Aorta (tissue), 5 donors: ENCODE data around the gene USP31. TPM values are rescaled to one million over a fixed set of nuclear protein-coding genes. Genes with fewer than 3 reads are reported as not detected.

Experiments used
- ATAC-seq: fragments of 200-7000 bp; cut with Tn5 transposase; one replicate; pipeline ENCODE4 v1.9.1; 2022; ENCODE audit warnings: moderate library complexity; ENCODE audit not compliant: low FRiP score
- DNase-seq, 2 donors: peaks; one replicate each; pipeline ENCODE4 v3.0.0-alpha.2; 2020
- H3K27ac ChIP-seq, 2 donors: one replicate each; pipeline ENCODE4 v1.5.1; 2013; ENCODE audit warnings: low read length in 2 of 2, mild to moderate bottlenecking in 2 of 2, moderate library complexity in 2 of 2, control low read depth in 1 of 2, inconsistent platforms in 1 of 2, low read depth in 1 of 2
- H3K27me3 ChIP-seq, 2 donors: one replicate each; pipeline ENCODE4 v1.6.1; 2013; ENCODE audit warnings: control low read depth in 1 of 2, low read length in 1 of 2, mild to moderate bottlenecking in 1 of 2, moderate library complexity in 1 of 2; ENCODE audit not compliant: insufficient read depth in 2 of 2, control insufficient read depth in 1 of 2
- H3K36me3 ChIP-seq, 2 donors: one replicate each; pipeline ENCODE4 v1.6.1; 2013; ENCODE audit warnings: control low read depth in 1 of 2, low read length in 1 of 2, mild to moderate bottlenecking in 1 of 2; ENCODE audit not compliant: insufficient read depth in 2 of 2, control insufficient read depth in 1 of 2
- H3K4me1 ChIP-seq, 2 donors: one replicate each; pipeline ENCODE4 v1.6.1; 2013; ENCODE audit warnings: low read length in 2 of 2, control low read depth in 1 of 2, mild to moderate bottlenecking in 1 of 2, moderate library complexity in 1 of 2; ENCODE audit not compliant: insufficient read depth in 2 of 2, control insufficient read depth in 1 of 2
- H3K4me3 ChIP-seq, 2 donors: one replicate each; pipeline ENCODE4 v1.5.1; 2013; ENCODE audit warnings: low read length in 2 of 2, control low read depth in 1 of 2, mild to moderate bottlenecking in 1 of 2
- H3K9me3 ChIP-seq: one replicate; pipeline ENCODE4 v1.6.1; 2013; ENCODE audit warnings: mild to moderate bottlenecking, low read length; ENCODE audit not compliant: control insufficient read depth
- WGBS, 2 donors: extraction: QIAGEN DNeasy Blood & Tissue Kit; methylation state at CpG; one replicate each; pipeline ENCODE4 v1.1.7; 2013; 5-methylcytosine and 5-hydroxymethylcytosine counted together
- intact Hi-C, 2 donors: fragments of 100-400 bp; cut with DNase I; formaldehyde crosslinking; loops; one replicate each; pipeline versions ENCODE4 v1.14.2 to v1.15.0; 2022
- long read RNA-seq, 2 donors: library from polyadenylated mRNA; unstranded; transcript quantifications; one replicate each; pipeline ENCODE4 v2.0.0, GENCODE V29; 2020 to 2021
- polyA plus RNA-seq, 2 donors: library from polyadenylated mRNA; stranded (reverse); fragments of 200-250 nt; gene quantifications; one replicate each; pipeline ENCODE4 v1.2.3, GENCODE V29; 2013
- total RNA-seq, 2 donors: library from RNA; stranded (reverse); fragmentation: NEBNext Ultra II Directional; extraction: Animal tissue kit (Norgen Biotek cat#: 25700); gene quantifications; one replicate each; pipeline ENCODE4 v1.2.1, GENCODE V29; 2021
- donor health status: healthy with polysubstance abuse.
- donor health status: Bipolar disorder and iron deficiency.
- donor health status: DM: no; HTN: no; CAD: no.
- donor health status: DM: no; HTN: no; CAD: no.
- donor health status: DM: yes; HTN: yes; CAD: no.

The USP31 gene, protein sequence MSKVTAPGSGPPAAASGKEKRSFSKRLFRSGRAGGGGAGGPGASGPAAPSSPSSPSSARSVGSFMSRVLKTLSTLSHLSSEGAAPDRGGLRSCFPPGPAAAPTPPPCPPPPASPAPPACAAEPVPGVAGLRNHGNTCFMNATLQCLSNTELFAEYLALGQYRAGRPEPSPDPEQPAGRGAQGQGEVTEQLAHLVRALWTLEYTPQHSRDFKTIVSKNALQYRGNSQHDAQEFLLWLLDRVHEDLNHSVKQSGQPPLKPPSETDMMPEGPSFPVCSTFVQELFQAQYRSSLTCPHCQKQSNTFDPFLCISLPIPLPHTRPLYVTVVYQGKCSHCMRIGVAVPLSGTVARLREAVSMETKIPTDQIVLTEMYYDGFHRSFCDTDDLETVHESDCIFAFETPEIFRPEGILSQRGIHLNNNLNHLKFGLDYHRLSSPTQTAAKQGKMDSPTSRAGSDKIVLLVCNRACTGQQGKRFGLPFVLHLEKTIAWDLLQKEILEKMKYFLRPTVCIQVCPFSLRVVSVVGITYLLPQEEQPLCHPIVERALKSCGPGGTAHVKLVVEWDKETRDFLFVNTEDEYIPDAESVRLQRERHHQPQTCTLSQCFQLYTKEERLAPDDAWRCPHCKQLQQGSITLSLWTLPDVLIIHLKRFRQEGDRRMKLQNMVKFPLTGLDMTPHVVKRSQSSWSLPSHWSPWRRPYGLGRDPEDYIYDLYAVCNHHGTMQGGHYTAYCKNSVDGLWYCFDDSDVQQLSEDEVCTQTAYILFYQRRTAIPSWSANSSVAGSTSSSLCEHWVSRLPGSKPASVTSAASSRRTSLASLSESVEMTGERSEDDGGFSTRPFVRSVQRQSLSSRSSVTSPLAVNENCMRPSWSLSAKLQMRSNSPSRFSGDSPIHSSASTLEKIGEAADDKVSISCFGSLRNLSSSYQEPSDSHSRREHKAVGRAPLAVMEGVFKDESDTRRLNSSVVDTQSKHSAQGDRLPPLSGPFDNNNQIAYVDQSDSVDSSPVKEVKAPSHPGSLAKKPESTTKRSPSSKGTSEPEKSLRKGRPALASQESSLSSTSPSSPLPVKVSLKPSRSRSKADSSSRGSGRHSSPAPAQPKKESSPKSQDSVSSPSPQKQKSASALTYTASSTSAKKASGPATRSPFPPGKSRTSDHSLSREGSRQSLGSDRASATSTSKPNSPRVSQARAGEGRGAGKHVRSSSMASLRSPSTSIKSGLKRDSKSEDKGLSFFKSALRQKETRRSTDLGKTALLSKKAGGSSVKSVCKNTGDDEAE (N-terminal part only)
- total RNA-seq (10 to 100 TPM; 19.6 to 24.6 TPM), polyA plus RNA-seq (1 to 10 TPM; 1.4 to 2.6 TPM)
- long read RNA-seq, donor 1, partial matches to known transcripts, result 1 of 5 reads
- long read RNA-seq, donor 1, other reads (novel, unspliced or antisense), result 4 of 5 reads
- long read RNA-seq, donor 2, partial matches to known transcripts, result 5 of 11 reads
- long read RNA-seq, donor 2, other reads (novel, unspliced or antisense), result 5 of 11 reads

DNA sequence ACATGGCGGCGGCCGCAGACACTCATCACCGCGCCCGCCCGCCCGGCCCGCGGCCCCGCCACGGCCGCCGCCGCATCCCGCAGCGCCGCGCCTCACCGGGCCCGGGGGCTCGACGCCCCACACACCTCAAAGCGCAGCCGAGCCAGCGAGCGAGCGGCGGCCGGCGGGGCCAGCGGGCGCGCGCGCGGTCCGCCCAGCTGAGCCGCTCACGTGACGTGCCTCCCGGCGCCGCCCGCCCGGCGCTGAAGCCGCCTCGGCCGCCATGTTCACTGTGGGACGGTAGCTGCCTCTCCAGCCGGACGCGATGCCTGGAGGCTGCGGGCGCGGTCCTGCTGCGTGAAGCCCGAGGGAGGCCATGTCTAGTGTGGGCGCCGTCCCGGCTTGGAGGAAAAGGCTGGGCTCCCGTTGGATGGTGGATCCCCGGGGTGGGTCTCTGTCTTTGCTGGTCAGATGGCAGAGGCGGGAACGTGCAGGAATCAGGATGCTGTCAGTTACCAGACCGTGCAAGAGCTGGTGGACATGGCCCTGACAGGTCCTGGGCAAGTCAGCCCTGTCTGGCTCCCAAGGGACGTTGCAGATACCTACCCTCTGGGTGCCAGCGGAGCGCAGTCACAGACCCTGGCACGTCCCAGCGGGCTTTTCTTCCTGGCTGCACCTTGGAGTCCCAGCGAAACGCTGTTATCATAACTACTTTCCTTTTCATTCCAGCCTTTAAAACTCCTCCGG, at the start of gene USP31:
Gene USP31, minus strand, starts transcription at position 186 of the 726 bp plus-strand sequence. Its CDS starts 182 bp downstream, at position 4.
- ATAC-seq (peak; percentile 98), DNase-seq (peak; percentile 97 to 99)
- intact Hi-C loops, result loop anchor here (1.0 to 5.0 kb wide), 2 partner anchors 77 kb away; no protein-coding TSS in a partner anchor
- H3K27me3 ChIP-seq, result no peaks in the 10 kb centered on the region
- H3K9me3 ChIP-seq, result no peaks in the 10 kb centered on the region
- peak within 1 kb of the TSS; percentile 74 to 98 for H3K4me3 ChIP-seq
- whole genome bisulfite sequencing, 2 donors, result 0% methylated on average over 35 to 75 of the region's 75 CpGs
- H3K4me1 ChIP-seq, result no peaks in the 10 kb centered on the region
- no peaks in the 10 kb centered on the region for H3K36me3 ChIP-seq
- H3K27ac ChIP-seq, result peak within 1 kb of the TSS; percentile 51 to 69

DNA sequence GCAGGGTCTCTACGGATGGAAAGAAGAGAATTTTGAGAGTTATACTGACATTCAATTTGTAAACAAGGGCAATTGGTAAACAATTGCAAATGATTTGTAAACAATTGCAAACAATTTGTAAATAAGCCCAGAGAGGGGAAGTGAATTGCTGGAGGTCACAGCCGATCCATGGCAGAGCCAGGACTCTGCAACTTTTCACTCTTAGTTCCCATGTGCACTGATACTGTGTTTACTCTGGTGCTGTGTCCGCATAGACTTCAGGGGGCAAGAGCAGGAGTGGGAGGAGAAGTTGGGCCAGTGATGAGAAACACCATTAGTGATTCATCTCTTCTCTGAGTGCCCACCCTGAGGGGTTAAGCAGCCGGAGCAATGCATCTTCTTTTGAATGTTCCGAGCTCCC, 47.3 kb upstream of the USP31 start:
- DNase-seq (no peak), ATAC-seq (no peak)
- 27 to 32% methylated on average over 5 of the region's 5 CpGs for WGBS, 2 donors
- no peak overlapping the region for H3K27ac ChIP-seq
- intact Hi-C loops, result no loop called here
- H3K4me3 ChIP-seq, result no peak overlapping the region
- peaks cover 0 to 6% of the 10 kb centered on the region in 2 donors for H3K4me1 ChIP-seq
- H3K27me3 ChIP-seq, result peaks cover 0 to 2% of the 10 kb centered on the region in 2 donors
- no peaks in the 10 kb centered on the region for H3K9me3 ChIP-seq
- no peaks in the 10 kb centered on the region for H3K36me3 ChIP-seq

DNA sequence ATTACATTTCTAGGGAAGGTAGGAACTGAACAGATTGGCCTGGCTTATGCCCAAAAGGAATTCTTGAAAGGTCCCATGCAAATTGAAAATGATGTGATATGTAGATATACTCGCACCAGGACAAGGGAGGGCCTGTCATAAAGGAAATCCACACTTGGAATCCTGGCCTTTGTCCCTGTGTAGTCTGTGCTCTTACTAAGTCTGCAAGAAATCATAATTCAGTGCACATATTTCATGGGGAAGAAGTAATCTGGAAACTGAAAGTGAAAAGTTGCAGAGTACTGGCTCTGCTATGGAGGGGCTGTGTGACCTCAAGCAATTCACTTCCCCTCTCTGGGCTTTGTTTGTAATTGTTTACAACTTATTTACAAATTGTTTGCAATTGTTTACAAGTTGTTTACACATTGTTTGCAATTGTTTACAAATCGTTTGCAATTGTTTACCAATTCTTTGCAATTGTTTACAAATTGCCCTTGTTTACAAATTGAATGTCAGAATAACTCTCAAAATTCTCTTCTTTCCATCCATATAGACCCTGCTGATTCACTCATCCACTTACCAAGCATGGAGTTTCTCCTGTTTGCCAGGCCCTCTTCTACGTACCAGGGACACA, 46.2 kb upstream of the USP31 start:
- intact Hi-C loops, result no loop called here
- DNase-seq (no peak), ATAC-seq (no peak)
- H3K27ac ChIP-seq, result no peak overlapping the region
- no peaks in the 10 kb centered on the region for H3K36me3 ChIP-seq
- no peaks in the 10 kb centered on the region for H3K9me3 ChIP-seq
- H3K4me3 ChIP-seq, result no peak overlapping the region
- 52 to 63% methylated on average over 3 of the region's 3 CpGs for WGBS, 2 donors
- peaks cover 0 to 6% of the 10 kb centered on the region in 2 donors for H3K4me1 ChIP-seq
- H3K27me3 ChIP-seq, result peaks cover 0 to 2% of the 10 kb centered on the region in 2 donors

DNA sequence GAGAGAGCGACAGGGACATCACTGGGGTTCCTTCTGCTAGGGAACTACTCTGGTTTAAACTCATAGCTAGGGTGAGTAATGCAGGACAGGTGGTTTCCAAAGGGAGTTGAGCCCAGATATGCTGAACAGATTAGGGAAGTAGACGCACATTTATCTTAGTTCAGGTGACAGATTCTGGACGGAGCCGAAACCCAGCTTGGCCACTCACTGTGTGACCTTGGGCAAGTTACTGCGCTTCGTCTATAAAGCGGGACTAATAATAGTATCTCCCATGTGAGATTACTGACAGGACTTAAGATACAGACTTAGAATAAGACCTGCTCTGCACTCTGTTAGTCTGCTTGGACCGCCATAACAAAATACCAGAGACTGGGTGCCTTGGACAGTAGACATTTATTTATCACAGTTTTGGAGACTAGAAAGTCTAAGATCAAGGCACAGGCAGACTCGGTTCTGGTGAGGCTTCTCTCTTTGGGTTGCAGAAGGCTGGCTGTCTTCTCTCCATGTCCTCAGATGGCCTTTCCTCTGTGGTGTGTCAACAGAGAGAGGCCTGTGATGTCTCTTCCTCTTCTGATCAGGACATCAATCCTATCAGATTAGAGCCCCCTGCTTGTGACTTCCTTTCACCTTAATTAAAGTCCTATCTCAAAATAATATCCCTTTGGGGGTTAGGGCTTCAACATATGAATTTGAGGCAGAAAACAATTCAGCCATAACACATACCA, 45.4 kb upstream of the USP31 start:
- ATAC-seq, result no peak
- Histone ChIP-seq H3K27me3 (peaks cover 0 to 2% of the 10 kb centered on the region in 2 donors), H3K27ac (no peak overlapping the region), H3K4me3 (no peak overlapping the region), H3K36me3 (no peaks in the 10 kb centered on the region), H3K4me1 (peaks cover 0 to 6% of the 10 kb centered on the region in 2 donors), H3K9me3 (no peaks in the 10 kb centered on the region)
- WGBS, 2 donors, result 64 to 72% methylated on average over 9 of the region's 9 CpGs
- DNase-seq, result no peak
- intact Hi-C loops, result no loop called here

DNA sequence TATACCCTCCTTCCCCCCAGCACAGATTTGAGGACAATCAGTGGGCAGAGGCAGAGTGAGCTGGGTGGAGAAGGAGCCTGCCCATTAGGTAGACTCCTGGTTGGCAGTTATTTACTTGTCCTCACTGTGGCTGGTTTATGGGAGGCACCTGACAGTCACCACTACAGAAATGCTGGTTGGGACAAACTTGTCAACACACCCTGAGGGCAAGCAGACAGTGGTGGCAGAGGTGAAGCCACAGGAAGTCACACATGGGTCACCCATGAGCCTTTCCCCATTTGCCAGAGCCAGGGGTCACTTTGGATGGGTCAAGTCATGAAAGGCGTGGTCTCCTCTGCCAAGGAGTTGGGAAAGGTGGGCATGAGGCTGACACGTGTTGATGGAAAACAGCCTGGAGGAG, 39.7 kb upstream of the USP31 start:
- no peak for DNase-seq
- ATAC-seq, result no peak
- Histone ChIP-seq H3K27me3 (peaks cover 0 to 2% of the 10 kb centered on the region in 2 donors), H3K27ac (no peak overlapping the region), H3K4me1 (peaks cover 0 to 3% of the 10 kb centered on the region in 2 donors), H3K36me3 (no peaks in the 10 kb centered on the region), H3K9me3 (no peaks in the 10 kb centered on the region), H3K4me3 (no peak overlapping the region)
- intact Hi-C loops, result no loop called here
- 79 to 80% methylated on average over 2 of the region's 2 CpGs for whole genome bisulfite sequencing, 2 donors

DNA sequence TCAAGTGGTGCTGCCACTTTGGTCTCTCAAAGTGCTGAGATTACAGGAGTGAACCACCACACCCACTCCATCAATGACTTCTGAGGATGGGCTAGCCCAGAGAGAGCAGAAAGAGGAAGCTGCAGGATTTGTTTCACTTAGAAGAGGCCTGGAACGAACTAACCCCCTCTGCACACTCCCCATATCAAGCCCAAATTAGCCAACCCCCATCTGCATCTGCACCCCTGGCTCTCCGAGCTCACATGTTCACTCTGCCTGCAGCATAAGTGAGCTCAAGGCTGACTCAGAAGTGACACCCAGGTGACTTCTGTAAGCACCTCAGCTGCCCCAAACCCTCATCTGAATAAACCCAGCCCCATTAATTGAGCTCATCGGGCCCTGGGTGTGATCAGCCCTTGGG, 38.1 kb upstream of the USP31 start:
- Histone ChIP-seq H3K9me3 (no peaks in the 10 kb centered on the region), H3K4me1 (peaks cover 0 to 3% of the 10 kb centered on the region in 2 donors), H3K27ac (no peak overlapping the region), H3K27me3 (peaks cover 0 to 5% of the 10 kb centered on the region in 2 donors), H3K4me3 (no peak overlapping the region), H3K36me3 (no peaks in the 10 kb centered on the region)
- ATAC-seq (no peak), DNase-seq (no peak)
- WGBS, 2 donors, result 62 to 69% methylated on average over 3 of the region's 3 CpGs
- intact Hi-C loops, result no loop called here

DNA sequence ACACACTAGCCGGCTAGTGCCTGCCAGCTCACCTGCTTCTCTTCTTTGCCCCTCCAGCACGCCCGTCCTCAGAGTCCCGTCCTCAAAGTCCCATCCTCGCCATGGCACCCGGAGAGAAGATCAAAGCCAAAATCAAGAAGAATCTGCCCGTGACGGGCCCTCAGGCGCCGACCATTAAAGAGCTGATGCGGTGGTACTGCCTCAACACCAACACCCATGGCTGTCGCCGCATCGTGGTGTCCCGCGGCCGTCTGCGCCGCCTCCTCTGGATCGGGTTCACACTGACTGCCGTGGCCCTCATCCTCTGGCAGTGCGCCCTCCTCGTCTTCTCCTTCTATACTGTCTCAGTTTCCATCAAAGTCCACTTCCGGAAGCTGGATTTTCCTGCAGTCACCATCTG, 36.9 kb upstream of the USP31 start:
- WGBS, 2 donors, result 49 to 67% methylated on average over 24 of the region's 24 CpGs
- no peaks in the 10 kb centered on the region for H3K4me1 ChIP-seq
- ATAC-seq (no peak), DNase-seq (peak in 1 of 2 donors; percentile 43)
- no peak overlapping the region for H3K27ac ChIP-seq
- H3K27me3 ChIP-seq, result peaks cover 0 to 3% of the 10 kb centered on the region in 2 donors
- intact Hi-C loops, result no loop called here
- no peaks in the 10 kb centered on the region for H3K9me3 ChIP-seq
- no peaks in the 10 kb centered on the region for H3K36me3 ChIP-seq
- H3K4me3 ChIP-seq, result no peak overlapping the region
